HG02642 (cell line): ENCODE results near the gene SLC35G1.

ENCODE experiments used
- ATAC-seq: cut with Tn5 transposase; IDR thresholded peaks from one replicate; pipeline ENCODE4 v1.9.1; 2021; ENCODE audit warnings: mild to moderate bottlenecking; ENCODE audit not compliant: unreplicated experiment, poor library complexity

The SLC35G1 gene

GRCh38 chr10:93893646-93894515 lies at the start of gene SLC35G1:
TSS of gene SLC35G1 (plus strand) at chr10:93893978. CDS start at chr10:93894034, 56 bp downstream.
- ATAC-seq: peak; percentile 94

- ATAC-seq: no peak
Measured at GRCh38 chr10:93844979-93845626, 48.7 kb upstream of the SLC35G1 start.

- ATAC-seq: no peak
Measured at GRCh38 chr10:93849593-93849992, 44.2 kb upstream of the SLC35G1 start.

GRCh38 chr10:93850031-93851015 lies 43.5 kb upstream of the SLC35G1 start:
- no peak for ATAC-seq

GRCh38 chr10:93851169-93851568 lies 42.6 kb upstream of the SLC35G1 start:
- no peak for ATAC-seq

- ATAC-seq: no peak
Measured at GRCh38 chr10:93852476-93853095, 41.2 kb upstream of the SLC35G1 start.

GRCh38 chr10:93854975-93855374 lies 38.8 kb upstream of the SLC35G1 start:
- ATAC-seq: no peak

- ATAC-seq: no peak
Measured at GRCh38 chr10:93856349-93857145, 37.2 kb upstream of the SLC35G1 start.

- no peak for ATAC-seq
Measured at GRCh38 chr10:93859049-93859655, 34.6 kb upstream of the SLC35G1 start.

GRCh38 chr10:93861825-93862224 lies 32.0 kb upstream of the SLC35G1 start:
- no peak for ATAC-seq

- ATAC-seq: no peak
Measured at GRCh38 chr10:93865794-93866425, 27.9 kb upstream of the SLC35G1 start.

- no peak for ATAC-seq
Measured at GRCh38 chr10:93867525-93867924, 26.3 kb upstream of the SLC35G1 start.

GRCh38 chr10:93871671-93872204 lies 22.0 kb upstream of the SLC35G1 start:
- ATAC-seq: no peak

- ATAC-seq: no peak
Measured at GRCh38 chr10:93872375-93873158, 21.2 kb upstream of the SLC35G1 start.

- ATAC-seq: no peak
Measured at GRCh38 chr10:93873420-93874115, 20.2 kb upstream of the SLC35G1 start.

GRCh38 chr10:93874309-93875031 lies 19.3 kb upstream of the SLC35G1 start:
- ATAC-seq: no peak
